GM12878 (cell line): ENCODE measurements around the gene DAAM1. TPM values are rescaled to one million over a fixed set of nuclear protein-coding genes. Genes with fewer than 3 reads are reported as not detected.

Experiments
- ATAC-seq: fragments of 200-7000 bp; cut with Tn5 transposase; 3 replicates; pipeline ENCODE4 v1.9.1; 2020; ENCODE audit warnings: mild to moderate bottlenecking, moderate library complexity
- BruUV-seq: library from RNA; stranded (reverse); fragments of 400-500 nt; replicated peaks from 2 replicates; lab custom pipeline; 2021; lab: Mats Ljungman, UMichigan
- CTCF ChIA-PET: fragments of 300-600 bp; sonication (Branson Sonifier 250); formaldehyde crosslinking; extraction: SDS; loops from one replicate; lab custom pipeline; 2021; ENCODE audit warnings: inconsistent platforms; lab: Yijun Ruan, JAX
- POLR2A ChIA-PET: fragments of 350-600 bp; formaldehyde crosslinking; extraction: SDS; loops from one replicate; lab custom pipeline; 2021; ENCODE audit warnings: inconsistent platforms; lab: Charles Lee
- RAD21 ChIA-PET: fragments of 300-600 bp; sonication (Branson Sonifier 250); formaldehyde crosslinking; loops from one replicate; lab custom pipeline; 2023; ENCODE audit warnings: antibody characterized with exemption; ENCODE audit not compliant: unreplicated experiment; lab: Charles Lee
- SMC1A ChIA-PET: fragments of 300-600 bp; sonication (Branson Sonifier 250); formaldehyde crosslinking; loops from one replicate; lab custom pipeline; 2023; ENCODE audit not compliant: unreplicated experiment, uncharacterized antibody; lab: Charles Lee
- DNase-seq: peaks from one replicate; pipeline ENCODE4 v3.0.0-alpha.2; 2011; ENCODE audit warnings: low read depth, low spot score
- FAIRE-seq: peaks from 3 replicates; lab custom pipeline; 2011; peaks lifted over from hg19 to GRCh38; lab: Jason Lieb, UNC
- H2AFZ ChIP-seq: 2 replicates; pipeline ENCODE4 v1.6.0; 2011; ENCODE audit warnings: low read depth, low read length, control low read depth; ENCODE audit not compliant: control insufficient read depth
- H3K27ac ChIP-seq: 2 replicates; pipeline ENCODE4 v1.5.1; 2011; ENCODE audit warnings: control low read depth; ENCODE audit not compliant: control insufficient read depth, insufficient read depth
- H3K27me3 ChIP-seq, 2 experiments: replicated peaks in 1 of 2; 2 replicates each; pipeline versions ENCODE4 v1.6.0 to v1.6.1; 2011; ENCODE audit warnings: low read length in 1 of 2; ENCODE audit not compliant: control insufficient read depth in 2 of 2, insufficient read depth in 2 of 2
- H3K36me3 ChIP-seq, 2 experiments: 2 replicates each; pipeline ENCODE4 v1.5.1; 2011; ENCODE audit warnings: low read length in 1 of 2; ENCODE audit not compliant: control insufficient read depth in 2 of 2, insufficient read depth in 2 of 2
- H3K4me1 ChIP-seq: 2 replicates; pipeline ENCODE4 v1.6.1; 2011; ENCODE audit warnings: mild to moderate bottlenecking, low read length, moderate library complexity, mixed read lengths; ENCODE audit not compliant: control insufficient read depth, insufficient read depth
- H3K4me2 ChIP-seq: 2 replicates; pipeline ENCODE4 v1.6.0; 2011; ENCODE audit warnings: control low read depth; ENCODE audit not compliant: control insufficient read depth, insufficient read depth
- H3K4me3 ChIP-seq: fragments of 200-600 bp; sonication (generic); 2 replicates; pipeline ENCODE4 v1.5.1; 2016
- H3K79me2 ChIP-seq: 2 replicates; pipeline ENCODE4 v1.6.0; 2011; ENCODE audit warnings: low read length; ENCODE audit not compliant: control insufficient read depth, insufficient read depth
- H3K9ac ChIP-seq: 2 replicates; pipeline ENCODE4 v1.8.0; 2011; ENCODE audit warnings: low read length, control low read depth, mixed read lengths; ENCODE audit not compliant: control insufficient read depth, insufficient read depth
- H3K9me3 ChIP-seq: replicated peaks from 3 replicates; pipeline ENCODE4 v1.5.1; 2011; ENCODE audit warnings: mild to moderate bottlenecking, low read length; ENCODE audit not compliant: control insufficient read depth, insufficient read depth
- H4K20me1 ChIP-seq: 2 replicates; pipeline ENCODE4 v1.6.0; 2011; ENCODE audit not compliant: control insufficient read depth, insufficient read depth
- ASH2L ChIP-seq: fragments of 300-600, 200-600 bp; sonication (generic); IDR thresholded peaks from 2 replicates; pipeline ENCODE4 v1.6.1; 2017; ENCODE audit warnings: low read depth, mild to moderate bottlenecking, borderline replicate concordance
- BCL11A ChIP-seq: IDR thresholded peaks from 2 replicates; pipeline ENCODE4 v1.6.1; 2011; ENCODE audit warnings: low read depth, low read length
- HDAC2 ChIP-seq: fragments of 200-600 bp; sonication (generic); IDR thresholded peaks from 2 replicates; pipeline ENCODE4 v1.6.1; 2017
- IKZF2 ChIP-seq, 2 experiments: fragments of 450-650 bp; IDR thresholded peaks; 2 replicates each; pipeline ENCODE4 v1.6.1; 2017; ENCODE audit warnings: mild to moderate bottlenecking in 2 of 2, moderate library complexity in 2 of 2
- JUND ChIP-seq: IDR thresholded peaks from 2 replicates; pipeline ENCODE4 v1.6.1; 2012; ENCODE audit warnings: low read depth, mild to moderate bottlenecking, low read length, improper control_type of control experiment, moderate library complexity
- MYB ChIP-seq: fragments of 150-350 bp; IDR thresholded peaks from 2 replicates; pipeline ENCODE4 v1.6.1; 2014; ENCODE audit warnings: mild to moderate bottlenecking, low read depth, low read length, borderline replicate concordance
- RAD51 ChIP-seq: fragments of 450-650 bp; IDR thresholded peaks from 2 replicates; pipeline ENCODE4 v1.6.1; 2016; ENCODE audit warnings: moderate library complexity, mild to moderate bottlenecking, inconsistent platforms
- SMARCA5 ChIP-seq: fragments of 450-650 bp; IDR thresholded peaks from 2 replicates; pipeline ENCODE4 v1.6.1; 2017; ENCODE audit warnings: mild to moderate bottlenecking
- WGBS: methylation state at CpG from one replicate; pipeline ENCODE4 v1.1.6; 2016; ENCODE audit warnings: low lambda C conversion rate; ENCODE audit not compliant: insufficient replicate concordance, insufficient coverage; ENCODE audit errors: missing lambda C conversion rate; 5-methylcytosine and 5-hydroxymethylcytosine counted together
- in situ Hi-C: fragments of 300-500 bp; cut with MboI; formaldehyde crosslinking; loops from 9 replicates; pipeline ENCODE4 v1.14.3; 2018; ENCODE audit warnings: mixed read lengths
- intact Hi-C: fragments of 100-400 bp; cut with micrococcal nuclease; formaldehyde crosslinking; loops from one replicate; pipeline ENCODE4 v1.14.2; 2022; ENCODE audit not compliant: unreplicated experiment
- polyA plus RNA-seq, 11 experiments: library from polyadenylated mRNA; depleted of rRNA in 4 of 11; unstranded in 6 of 11; stranded (reverse) in 5 of 11; fragments of >200 nt; fragmentation: Nextera tagmentation in 4 of 11; fragmentation: Illumina TruSeq in 1 of 11; extraction: Ambion mirVana in 4 of 11; extraction: Trizol in 1 of 11; gene quantifications; 1 replicate in 1 of 11; 2 replicates in 10 of 11; pipeline versions ENCODE4 v1.2.1 to v1.2.3, GENCODE V29; 2011 to 2016; ENCODE audit warnings: inconsistent platforms in 2 of 11, missing spikeins in 2 of 11, low read depth in 1 of 11
- total RNA-seq, 4 experiments: library from RNA; depleted of rRNA in 3 of 4; stranded (reverse); fragments of >200 nt in 3 of 4; fragmentation: Illumina TruSeq in 1 of 4; extraction: Trizol in 1 of 4; gene quantifications; 2 replicates each; pipeline versions ENCODE4 v1.2.1 to v1.2.3, GENCODE V29; 2013 to 2021

DAAM1 gene
- total and polyA plus RNA-seq, 10 of the 15 experiments (the other 5 are each of a cell fraction or from before 2014, with no cell fraction given), result 13.8 to 32.4 (median 24.2) TPM

- ATAC-seq, result no peak
- CTCF ChIA-PET, result interaction anchor here (0.8 to 2.2 kb wide), 5 partner anchors 10 to 845 kb away, joined by 3 to 10 read pairs (median 3); no protein-coding TSS in a partner anchor
- no peak for FAIRE-seq
Observed at GRCh38 chr14:59339524-59340330, 151.3 kb downstream of the DAAM1 start.

GRCh38 chr14:59341858-59342477 lies 153.5 kb downstream of the DAAM1 start:
- Histone ChIP-seq H3K9me3 (no peaks in the 10 kb centered on the region), H3K4me2 (no peak overlapping the region), H2AFZ (no peak overlapping the region), H3K4me3 (no peak overlapping the region), H3K4me1 (no peaks in the 10 kb centered on the region), H4K20me1 (no peaks in the 10 kb centered on the region), H3K27ac (no peak overlapping the region), H3K79me2 (no peaks in the 10 kb centered on the region), H3K27me3 (no peaks in the 10 kb centered on the region), H3K36me3 (peaks cover 0 to 3% of the 10 kb centered on the region in 2 experiments; a peak in 1 of 4 replicates), H3K9ac (no peak overlapping the region)
- intact Hi-C loops, result no loop called here
- 84% methylated on average over 4 of the region's 4 CpGs for WGBS
- ATAC-seq (no peak), FAIRE-seq (no peak), DNase-seq (no peak)
- POLR2A ChIA-PET, result interaction anchor here (0.7 kb wide), 1 partner anchor 749 kb away, joined by 3 read pairs; no protein-coding TSS in a partner anchor
- in situ Hi-C loops, result no loop called here
- SMC1A ChIA-PET, result no interaction called here
- BruUV-seq, result TSS peak; percentile 1
- TF ChIP-seq SMARCA5, result no peak
- no peak for TF ChIP-seq MYB
- CTCF ChIA-PET, result interaction anchor here (0.6 kb wide), 1 partner anchor 221 kb away, joined by 3 read pairs; no protein-coding TSS in a partner anchor
- RAD21 ChIA-PET, result no interaction called here

More at GRCh38 chr14:59339524-59340330, 151.3 kb downstream of the DAAM1 start:
- Histone ChIP-seq H3K27ac (no peak overlapping the region), H3K4me2 (no peak overlapping the region), H4K20me1 (no peaks in the 10 kb centered on the region), H3K79me2 (no peaks in the 10 kb centered on the region), H2AFZ (no peak overlapping the region), H3K4me3 (no peak overlapping the region), H3K9me3 (no peaks in the 10 kb centered on the region), H3K36me3 (no peaks in the 10 kb centered on the region; a peak in 1 of 4 replicates), H3K4me1 (no peaks in the 10 kb centered on the region), H3K9ac (no peak overlapping the region), H3K27me3 (no peaks in the 10 kb centered on the region)
- intact Hi-C loops, result loop anchor here (5.0 kb wide), 1 partner anchor 103 kb away; no protein-coding TSS in a partner anchor
- in situ Hi-C loops, result no loop called here
- ChIA-PET POLR2A (no interaction called here), RAD21 (interaction anchor here (0.6 kb wide), 1 partner anchor 222 kb away, joined by 3 read pairs; no protein-coding TSS in a partner anchor), SMC1A (interaction anchor here (0.9 to 3.1 kb wide), 8 partner anchors 10 to 246 kb away, joined by 3 to 15 read pairs (median 4); no protein-coding TSS in a partner anchor)
- no peak for TF ChIP-seq RAD51
- no peak for TF ChIP-seq IKZF2 (IDR thresholded peaks at IDR 0.05)
- TF ChIP-seq ASH2L, result no peak
- no peak for TF ChIP-seq BCL11A
- TF ChIP-seq HDAC2, result no peak
- TF ChIP-seq JUND, result no peak
- no TSS peak for BruUV-seq
- no peak for DNase-seq
- WGBS, result 96% methylated on average over 6 of the region's 6 CpGs
